HG03159 (cell line): ENCODE data around the gene VPS50.

ENCODE experiments used
- ATAC-seq: cut with Tn5 transposase; IDR thresholded peaks from one replicate; pipeline ENCODE4 v1.9.1; 2021; ENCODE audit warnings: mild to moderate bottlenecking, moderate library complexity; ENCODE audit not compliant: unreplicated experiment

The VPS50 gene

GRCh38 chr7:93402944-93403343 is 170.8 kb downstream of the VPS50 start:
- no peak for ATAC-seq

- ATAC-seq: no peak
These were observed 175.1 kb downstream of the VPS50 start for GRCh38 chr7:93407239-93407638.

DNA sequence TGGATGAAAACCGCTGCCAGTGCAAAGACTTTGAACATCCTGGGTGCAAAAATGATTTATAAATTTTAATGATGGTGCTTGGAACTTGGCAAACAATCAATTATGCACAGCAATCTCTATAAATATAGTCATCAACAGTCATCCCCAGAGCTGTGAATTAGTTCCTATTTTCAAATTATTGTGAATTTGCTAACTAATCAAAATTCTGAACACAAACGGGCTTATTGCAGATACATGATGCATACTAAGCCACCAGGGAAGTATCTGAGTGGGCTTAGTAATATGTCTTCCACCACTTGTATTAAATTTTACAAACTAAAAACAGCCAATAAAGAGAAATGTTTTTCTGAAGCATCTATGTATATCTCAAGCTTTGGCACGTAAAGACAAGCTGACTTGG is 177.2 kb downstream of the VPS50 start:
- ATAC-seq: no peak
